HG02885 (cell line): ENCODE results near the gene ZYG11B.
"Not testable (repeated sequence)": the region's sequence is repeated elsewhere in the genome, so short reads cannot be mapped to it uniquely, and the experiment has no call there.

ENCODE experiments used
- ATAC-seq: cut with Tn5 transposase; IDR thresholded peaks from one replicate; pipeline ENCODE4 v1.9.1; 2021; ENCODE audit warnings: mild to moderate bottlenecking; ENCODE audit not compliant: unreplicated experiment, poor library complexity

Gene ZYG11B

GRCh38 chr1:52706941-52707926, 19.0 kb upstream of the ZYG11B start:
- no peak for ATAC-seq

- no peak for ATAC-seq
These were observed 18.2 kb upstream of the ZYG11B start for GRCh38 chr1:52707927-52708655.

GRCh38 chr1:52709016-52709415, 17.2 kb upstream of the ZYG11B start:
- ATAC-seq = no peak

- no peak for ATAC-seq
These were observed 12.7 kb upstream of the ZYG11B start for GRCh38 chr1:52713590-52713989.

- not testable (repeated sequence) for ATAC-seq
These were observed 11.0 kb upstream of the ZYG11B start for GRCh38 chr1:52715296-52715695.

GRCh38 chr1:52723260-52723659, 3.0 kb upstream of the ZYG11B start:
- no peak for ATAC-seq

GRCh38 chr1:52725903-52726264, 369 bp upstream of the ZYG11B start:
- no peak for ATAC-seq

GRCh38 chr1:52727114-52727586, 897 bp downstream of the ZYG11B start:
- no peak for ATAC-seq

GRCh38 chr1:52727956-52728656, 1.9 kb downstream of the ZYG11B start:
- ATAC-seq = no peak

- no peak for ATAC-seq
These were observed 7.1 kb downstream of the ZYG11B start for GRCh38 chr1:52733368-52733767.

- not testable (repeated sequence) for ATAC-seq
These were observed 9.1 kb downstream of the ZYG11B start for GRCh38 chr1:52735371-52735770.

- no peak for ATAC-seq
These were observed 11.9 kb downstream of the ZYG11B start for GRCh38 chr1:52738148-52738547.

GRCh38 chr1:52738893-52739292, 12.6 kb downstream of the ZYG11B start:
- ATAC-seq = no peak

GRCh38 chr1:52739699-52740467, 13.6 kb downstream of the ZYG11B start:
- ATAC-seq = no peak

GRCh38 chr1:52741259-52741658, 15.0 kb downstream of the ZYG11B start:
- no peak for ATAC-seq

GRCh38 chr1:52746189-52746588, 19.9 kb downstream of the ZYG11B start:
- no peak for ATAC-seq

GRCh38 chr1:52747450-52747849, 21.2 kb downstream of the ZYG11B start:
- no peak for ATAC-seq

GRCh38 chr1:52748119-52748518, 21.9 kb downstream of the ZYG11B start:
- no peak for ATAC-seq

- ATAC-seq = not testable (repeated sequence)
These were observed 23.2 kb downstream of the ZYG11B start for GRCh38 chr1:52749496-52749895.

- not testable (repeated sequence) for ATAC-seq
These were observed 23.9 kb downstream of the ZYG11B start for GRCh38 chr1:52750139-52750538.
